IMR-90 (cell line): ENCODE data around the gene FUBP1. TPM values are rescaled to one million over a fixed set of nuclear protein-coding genes. Genes with fewer than 3 reads are reported as not detected.

ENCODE experiments used
- ATAC-seq: fragments of 200-7000 bp; cut with Tn5 transposase; 2 replicates; pipeline ENCODE4 v1.9.1; 2020; ENCODE audit warnings: low read depth, mild to moderate bottlenecking, moderate library complexity
- BruUV-seq: library from RNA; stranded (reverse); fragments of 400-500 nt; replicated peaks from 2 replicates; lab custom pipeline; 2021; lab: Mats Ljungman, UMichigan
- CTCF ChIA-PET: fragments of 300-600 bp; formaldehyde crosslinking; extraction: SDS; loops from one replicate; lab custom pipeline; 2021; ENCODE audit warnings: antibody characterized with exemption; lab: Yijun Ruan, JAX
- POLR2A ChIA-PET: fragments of 300-600 bp; sonication (Branson Sonifier 250); formaldehyde crosslinking; loops from one replicate; lab custom pipeline; 2022; ENCODE audit warnings: antibody characterized with exemption; ENCODE audit not compliant: unreplicated experiment; lab: Charles Lee
- DNase-seq: peaks from one replicate; pipeline ENCODE4 v3.0.0; 2013
- H2AFZ ChIP-seq: replicated peaks from 2 replicates; pipeline ENCODE3; 2013; ENCODE audit warnings: low read length, mild to moderate bottlenecking; ENCODE audit not compliant: poor library complexity
- H2AK5ac ChIP-seq: 2 replicates; pipeline ENCODE4 v1.6.1; 2013; ENCODE audit warnings: low read depth, low read length, inconsistent platforms
- H2AK9ac ChIP-seq: replicated peaks from 2 replicates; pipeline ENCODE3; 2013; ENCODE audit warnings: mild to moderate bottlenecking, low read depth, low read length, moderate library complexity; ENCODE audit not compliant: poor library complexity
- H2BK120ac ChIP-seq: 2 replicates; pipeline ENCODE4 v1.6.1; 2013; ENCODE audit warnings: low read depth, low read length, inconsistent platforms
- H2BK15ac ChIP-seq: 3 replicates; pipeline ENCODE4 v1.6.1; 2013; ENCODE audit warnings: low read depth, low read length, inconsistent platforms
- H2BK20ac ChIP-seq: 2 replicates; pipeline ENCODE4 v1.6.1; 2013; ENCODE audit warnings: low read depth, mild to moderate bottlenecking, inconsistent platforms, low read length, moderate library complexity
- H2BK5ac ChIP-seq: 2 replicates; pipeline ENCODE4 v1.6.1; 2013; ENCODE audit warnings: mild to moderate bottlenecking, low read depth, low read length, inconsistent platforms; ENCODE audit not compliant: poor library complexity, severe bottlenecking
- H3K14ac ChIP-seq: replicated peaks from 2 replicates; pipeline ENCODE4 v1.6.1; 2013; ENCODE audit warnings: low read depth, low read length, inconsistent platforms
- H3K18ac ChIP-seq: 2 replicates; pipeline ENCODE4 v1.6.1; 2013; ENCODE audit warnings: low read depth, low read length, control low read depth
- H3K23ac ChIP-seq: 2 replicates; pipeline ENCODE4 v1.6.1; 2013; ENCODE audit warnings: low read depth, low read length, inconsistent platforms
- H3K27ac ChIP-seq: 2 replicates; pipeline ENCODE4 v1.5.1; 2013; ENCODE audit warnings: mild to moderate bottlenecking, control low read depth, low read length; ENCODE audit not compliant: insufficient read depth
- H3K27me3 ChIP-seq: 2 replicates; pipeline ENCODE4 v1.6.1; 2013; ENCODE audit warnings: low read length; ENCODE audit not compliant: control insufficient read depth, insufficient read depth
- H3K36me3 ChIP-seq: 2 replicates; pipeline ENCODE4 v1.6.1; 2013; ENCODE audit warnings: low read length, mixed read lengths; ENCODE audit not compliant: control insufficient read depth, insufficient read depth
- H3K4ac ChIP-seq: 2 replicates; pipeline ENCODE4 v1.6.1; 2013; ENCODE audit warnings: low read depth, low read length, inconsistent platforms
- H3K4me1 ChIP-seq: 2 replicates; pipeline ENCODE4 v1.6.1; 2013; ENCODE audit warnings: low read length, mixed read lengths; ENCODE audit not compliant: control insufficient read depth, insufficient read depth
- H3K4me2 ChIP-seq: 2 replicates; pipeline ENCODE4 v1.6.1; 2013; ENCODE audit warnings: low read depth, mild to moderate bottlenecking, control low read depth, low read length, moderate library complexity
- H3K4me3 ChIP-seq: 2 replicates; pipeline ENCODE4 v1.5.1; 2013; ENCODE audit warnings: low read depth, mild to moderate bottlenecking, control low read depth, low read length, moderate library complexity; ENCODE audit not compliant: insufficient read depth
- H3K56ac ChIP-seq: 2 replicates; pipeline ENCODE4 v1.6.1; 2013; ENCODE audit warnings: low read length, inconsistent platforms; ENCODE audit not compliant: insufficient read depth; ENCODE audit errors: extremely low read depth
- H3K79me1 ChIP-seq, 2 experiments: 2 replicates each; pipeline ENCODE4 v1.6.1; 2013; ENCODE audit warnings: low read length in 2 of 2, inconsistent platforms in 1 of 2, low read depth in 1 of 2
- H3K9ac ChIP-seq: 2 replicates; pipeline ENCODE4 v1.6.1; 2013; ENCODE audit warnings: low read depth, low read length, control low read depth
- H3K9me1 ChIP-seq: 2 replicates; pipeline ENCODE4 v1.6.1; 2013; ENCODE audit warnings: low read length, inconsistent platforms; ENCODE audit not compliant: insufficient read depth
- H3K9me3 ChIP-seq: 2 replicates; pipeline ENCODE4 v1.6.1; 2013; ENCODE audit warnings: low read length; ENCODE audit not compliant: control insufficient read depth, insufficient read depth
- H4K20me1 ChIP-seq: 2 replicates; pipeline ENCODE4 v1.6.1; 2013; ENCODE audit warnings: low read length, inconsistent platforms; ENCODE audit not compliant: insufficient read depth
- H4K5ac ChIP-seq: 2 replicates; pipeline ENCODE4 v1.6.1; 2013; ENCODE audit warnings: mild to moderate bottlenecking, low read depth, low read length, control low read depth
- H4K8ac ChIP-seq, 2 experiments: 2 replicates each; pipeline ENCODE4 v1.6.1; 2013; ENCODE audit warnings: low read depth in 2 of 2, low read length in 2 of 2, control low read depth in 1 of 2, inconsistent platforms in 1 of 2
- H4K91ac ChIP-seq: 2 replicates; pipeline ENCODE4 v1.6.1; 2013; ENCODE audit warnings: low read depth, low read length, inconsistent platforms; ENCODE audit not compliant: insufficient read depth
- BHLHE40 ChIP-seq: fragments of 150-350 bp; IDR thresholded peaks from 2 replicates; pipeline ENCODE4 v1.6.1; 2016; ENCODE audit warnings: mild to moderate bottlenecking, low read depth, low read length
- CEBPB ChIP-seq: IDR thresholded peaks from 2 replicates; pipeline ENCODE4 v1.6.1; 2012; ENCODE audit warnings: low read depth, low read length, improper control_type of control experiment
- CHD1 ChIP-seq: IDR thresholded peaks from 2 replicates; pipeline ENCODE4 v1.6.1; 2012; ENCODE audit warnings: low read depth, low read length, improper control_type of control experiment
- CTCF ChIP-seq: conservative IDR thresholded peaks from 2 replicates; pipeline ENCODE4 v1.5.1; 2012; ENCODE audit warnings: mild to moderate bottlenecking, low read depth, low read length, improper control_type of control experiment
- ELK1 ChIP-seq: fragments of 150-350 bp; IDR thresholded peaks from 2 replicates; pipeline ENCODE4 v1.6.1; 2016; ENCODE audit warnings: low read depth, mild to moderate bottlenecking, low read length, moderate library complexity, borderline replicate concordance
- FOS ChIP-seq: fragments of 150-350 bp; IDR thresholded peaks from 2 replicates; pipeline ENCODE4 v1.6.1; 2016; ENCODE audit warnings: low read depth, low read length
- MAFK ChIP-seq: IDR thresholded peaks from 2 replicates; pipeline ENCODE4 v1.6.1; 2012; ENCODE audit warnings: low read depth, low read length, improper control_type of control experiment
- MAZ ChIP-seq: IDR thresholded peaks from 2 replicates; pipeline ENCODE4 v1.6.1; 2012; ENCODE audit warnings: low read depth, mild to moderate bottlenecking, low read length, improper control_type of control experiment, moderate library complexity, borderline replicate concordance
- MXI1 ChIP-seq: IDR thresholded peaks from 2 replicates; pipeline ENCODE4 v1.6.1; 2012; ENCODE audit warnings: low read depth, mild to moderate bottlenecking, low read length, moderate library complexity, borderline replicate concordance
- NFE2L2 ChIP-seq: fragments of 150-350 bp; IDR thresholded peaks from 2 replicates; pipeline ENCODE4 v1.6.1; 2016; ENCODE audit warnings: low read depth, mild to moderate bottlenecking, low read length
- POLR2A ChIP-seq: IDR thresholded peaks from 2 replicates; pipeline ENCODE4 v1.6.1; 2012; ENCODE audit warnings: mild to moderate bottlenecking, low read depth, low read length
- RAD21 ChIP-seq: IDR thresholded peaks from 2 replicates; pipeline ENCODE4 v1.6.1; 2012; ENCODE audit warnings: low read length, improper control_type of control experiment
- RCOR1 ChIP-seq: IDR thresholded peaks from 2 replicates; pipeline ENCODE4 v1.6.1; 2012; ENCODE audit warnings: mild to moderate bottlenecking, low read length, improper control_type of control experiment; ENCODE audit not compliant: insufficient replicate concordance
- RFX5 ChIP-seq: IDR thresholded peaks from 2 replicates; pipeline ENCODE4 v1.8.0; 2012; ENCODE audit warnings: low read depth, mild to moderate bottlenecking, low read length, moderate library complexity
- SMC3 ChIP-seq: fragments of 150-350 bp; IDR thresholded peaks from 2 replicates; pipeline ENCODE4 v1.6.1; 2016; ENCODE audit warnings: low read depth, mild to moderate bottlenecking, antibody characterized with exemption, low read length, moderate library complexity
- USF2 ChIP-seq: fragments of 150-350 bp; IDR thresholded peaks from 2 replicates; pipeline ENCODE4 v1.6.1; 2017; ENCODE audit warnings: mild to moderate bottlenecking, antibody characterized with exemption, low read length, low read depth
- WGBS, 2 experiments: methylation state at CpG; one replicate each; pipeline versions ENCODE4 v1.1.5 to v1.1.7; 2013; ENCODE audit warnings: missing lambda C conversion rate in 2 of 2; ENCODE audit not compliant: insufficient read length in 1 of 2; ENCODE audit errors: extremely low coverage in 2 of 2; 5-methylcytosine and 5-hydroxymethylcytosine counted together
- dilution Hi-C: fragments of 300-500 bp; cut with HindIII; formaldehyde crosslinking; loops from one replicate; pipeline ENCODE4 v1.14.3; 2018; ENCODE audit warnings: low sequenced_read_pairs; ENCODE audit not compliant: unreplicated experiment
- in situ Hi-C: fragments of 300-500 bp; cut with MboI; formaldehyde crosslinking; loops from 3 replicates; pipeline ENCODE4 v1.14.3; 2019; ENCODE audit warnings: low sequenced_read_pairs, inconsistent platforms, mixed read lengths
- intact Hi-C: fragments of 100-400 bp; cut with micrococcal nuclease; formaldehyde crosslinking; loops from 2 replicates; pipeline ENCODE4 v1.10.0; 2022
- polyA plus RNA-seq, 3 experiments: library from polyadenylated mRNA; depleted of rRNA; stranded (reverse); fragments of >200 nt; gene quantifications; 2 replicates each; pipeline ENCODE4 v1.2.3, GENCODE V29; 2012; ENCODE audit warnings: low replicate concordance in 1 of 3
- total RNA-seq: library from RNA; depleted of rRNA; stranded (reverse); fragments of >200 nt; gene quantifications from 2 replicates; pipeline ENCODE4 v1.2.3, GENCODE V29; 2012

The FUBP1 gene
- total and polyA plus RNA-seq, 2 of the 4 experiments (the other 2 are of a cell fraction), result 94.7 to 129 TPM

- Histone ChIP-seq H4K5ac (no peak overlapping the region), H4K91ac (no peak overlapping the region), H3K18ac (no peak overlapping the region), H4K8ac (no peak overlapping the region), H4K20me1 (peaks cover 12% of the 10 kb centered on the region), H2BK15ac (no peak overlapping the region), H2BK5ac (no peak overlapping the region), H2AK9ac (no peak overlapping the region), H3K9ac (no peak overlapping the region), H3K79me1 (peaks cover 25 to 50% of the 10 kb centered on the region in 2 experiments), H3K56ac (no peak overlapping the region), H3K4ac (no peak overlapping the region), H2BK20ac (no peak overlapping the region), H3K27me3 (no peaks in the 10 kb centered on the region), H2AFZ (no peak overlapping the region), H3K23ac (no peak overlapping the region), H3K14ac (no peak overlapping the region), H3K9me3 (no peaks in the 10 kb centered on the region), H2AK5ac (no peak overlapping the region), H3K9me1 (no peaks in the 10 kb centered on the region), H3K4me2 (no peak overlapping the region), H3K4me1 (peaks cover 2% of the 10 kb centered on the region; the same call in 1 of the 2 replicates), H2BK120ac (no peak overlapping the region), H3K27ac (no peak overlapping the region), H3K36me3 (peaks cover 53% of the 10 kb centered on the region), H3K4me3 (no peak overlapping the region)
- CTCF ChIA-PET, result interaction anchor here (0.6 kb wide), 1 partner anchor 378 kb away, joined by 3 read pairs; no protein-coding TSS in a partner anchor
- WGBS, 2 experiments, result no CpG with 5 or more reads among the region's 3 CpGs
- in situ Hi-C loops (no loop called here), dilution Hi-C loops (no loop called here), intact Hi-C loops (no loop called here)
- POLR2A ChIA-PET, result no interaction called here
- ATAC-seq (no peak), DNase-seq (no peak)
- no peak for TF ChIP-seq RCOR1
- TF ChIP-seq MAFK, result no peak
- TF ChIP-seq POLR2A, result no peak
- TF ChIP-seq MXI1, result no peak
- TF ChIP-seq BHLHE40, result no peak
- no peak for TF ChIP-seq USF2
- no peak for TF ChIP-seq CTCF
- no peak for TF ChIP-seq SMC3
- no peak for TF ChIP-seq MAZ
- no peak for TF ChIP-seq CHD1
- no peak for TF ChIP-seq ELK1
- no peak for TF ChIP-seq RAD21
- no peak for TF ChIP-seq CEBPB
- TF ChIP-seq RFX5, result no peak
- TF ChIP-seq NFE2L2, result no peak
- TF ChIP-seq FOS, result no peak
- BruUV-seq, result no TSS peak
Measured at GRCh38 chr1:77953907-77954306, 25.0 kb downstream of the FUBP1 start.
